Femur (tissue), 1 donor: ENCODE results near the gene HDC.

Source experiments
- DNase-seq: peaks from one replicate; pipeline ENCODE4 v3.0.0-alpha.2; 2017

The HDC gene

GRCh38 chr15:50222181-50222580 lies 43.3 kb downstream of the HDC start:
- DNase-seq = no peak

- no peak for DNase-seq
Observed at GRCh38 chr15:50219820-50220219, 45.7 kb downstream of the HDC start.

- DNase-seq = no peak
Observed at GRCh38 chr15:50218691-50219090, 46.8 kb downstream of the HDC start.

DNA sequence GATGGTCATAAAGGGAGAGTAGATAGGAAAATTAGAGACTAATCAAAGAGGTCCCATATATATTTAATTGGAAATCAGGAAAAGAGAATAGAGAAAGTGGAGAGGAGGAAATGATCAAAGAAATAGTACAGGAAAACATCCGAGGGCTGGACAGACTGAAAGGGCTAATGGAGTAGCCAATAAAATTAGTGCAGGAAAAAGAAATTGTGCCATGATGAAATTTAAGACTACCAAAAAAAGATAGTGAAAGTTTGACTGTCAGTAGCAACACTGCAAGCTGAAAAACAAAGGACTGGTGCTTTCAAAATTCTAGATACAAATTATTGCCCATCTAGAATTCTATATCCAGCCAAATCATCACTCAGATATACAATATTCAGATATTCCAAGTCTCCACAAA lies 47.2 kb downstream of the HDC start:
- no peak for DNase-seq

DNA sequence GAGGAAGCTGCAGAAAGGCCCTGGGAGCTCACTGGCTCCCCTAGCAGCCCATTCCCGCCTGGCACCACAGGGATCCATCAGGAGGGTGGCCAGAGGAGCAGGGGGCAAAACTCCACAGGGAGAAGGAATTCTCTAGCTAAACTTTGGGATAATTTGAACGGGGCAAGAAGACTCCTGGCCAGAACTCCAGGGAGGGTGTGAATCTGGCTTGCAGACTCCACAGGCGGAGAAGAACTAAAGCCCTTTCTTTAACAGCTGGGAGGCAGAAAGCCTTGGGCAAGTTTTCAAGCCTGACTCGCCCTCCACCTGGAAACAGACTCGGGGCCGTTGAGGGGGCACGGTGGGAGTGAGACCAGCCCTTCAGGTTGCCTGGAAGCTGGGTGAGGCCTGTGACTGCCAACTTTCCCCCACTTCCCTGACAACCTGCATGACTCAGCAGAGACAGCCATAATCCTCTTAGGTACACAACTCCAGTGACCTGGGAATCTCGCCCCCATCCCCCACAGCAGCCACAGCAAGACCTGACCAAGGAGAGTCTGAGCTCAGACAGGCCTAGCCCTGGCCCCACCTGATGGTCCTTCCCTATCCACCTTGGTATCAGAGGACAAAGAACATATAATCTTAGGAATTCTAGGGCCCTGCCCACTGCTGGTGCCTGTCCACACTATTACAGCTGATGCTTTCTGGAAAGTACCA lies 54.9 kb downstream of the HDC start:
- no peak for DNase-seq

DNA sequence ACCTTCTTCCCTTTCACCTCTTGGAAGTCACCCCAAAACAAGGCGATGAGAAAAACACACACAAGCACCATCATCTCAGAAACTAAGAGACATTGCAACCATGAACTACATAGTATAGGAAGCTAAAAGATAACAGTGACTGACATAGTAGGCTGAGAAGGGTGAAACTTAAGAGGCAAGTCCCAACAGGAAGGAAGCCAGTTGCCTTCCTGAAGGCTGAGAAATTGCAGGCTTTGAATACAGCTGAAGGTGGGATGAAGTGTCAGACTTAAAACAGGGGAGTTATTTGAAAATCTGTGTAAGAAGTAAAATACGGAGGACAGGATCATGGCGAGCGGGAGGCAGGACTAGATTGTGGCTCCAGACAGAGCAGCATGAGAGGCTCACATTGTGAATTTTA lies 55.7 kb downstream of the HDC start:
- DNase-seq = no peak

DNA sequence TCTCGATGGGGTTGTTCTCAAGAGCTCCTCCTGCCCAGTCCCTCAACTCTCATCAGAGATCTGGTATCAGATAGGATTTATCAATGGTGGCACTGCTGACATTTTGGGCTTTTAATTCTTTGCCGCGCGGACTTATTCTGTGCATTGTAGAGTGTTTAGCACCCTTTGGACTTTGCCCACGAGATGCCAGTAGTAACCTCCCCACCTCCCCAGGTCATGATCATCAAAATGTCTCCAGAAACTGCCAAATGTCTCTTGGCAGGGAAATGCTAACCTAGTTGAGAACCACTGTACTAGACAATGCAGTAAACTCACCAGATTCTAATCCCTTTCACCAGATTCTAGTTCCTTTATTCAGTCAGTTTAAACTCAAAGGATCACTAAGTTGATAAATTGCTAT lies 59.5 kb downstream of the HDC start:
- no peak for DNase-seq

DNA sequence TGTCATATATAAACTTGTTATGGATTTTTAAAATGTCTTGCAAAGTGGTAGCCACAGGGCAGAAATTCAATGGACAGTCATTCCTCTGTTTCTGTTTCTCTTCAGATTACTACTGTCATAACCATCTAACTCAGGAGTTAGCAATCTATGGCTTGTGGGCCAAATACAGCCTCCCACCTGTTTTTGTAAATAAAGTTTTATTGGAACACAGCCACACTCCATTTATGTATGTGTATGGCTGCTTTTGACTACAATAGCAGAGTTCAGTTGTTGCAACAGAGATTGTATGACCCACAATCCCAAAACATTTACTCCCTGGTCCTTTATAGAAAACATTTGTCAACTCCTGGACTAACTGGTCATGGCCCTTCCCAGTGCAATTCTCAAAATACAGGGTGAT lies 63.5 kb downstream of the HDC start:
- no peak for DNase-seq

DNA sequence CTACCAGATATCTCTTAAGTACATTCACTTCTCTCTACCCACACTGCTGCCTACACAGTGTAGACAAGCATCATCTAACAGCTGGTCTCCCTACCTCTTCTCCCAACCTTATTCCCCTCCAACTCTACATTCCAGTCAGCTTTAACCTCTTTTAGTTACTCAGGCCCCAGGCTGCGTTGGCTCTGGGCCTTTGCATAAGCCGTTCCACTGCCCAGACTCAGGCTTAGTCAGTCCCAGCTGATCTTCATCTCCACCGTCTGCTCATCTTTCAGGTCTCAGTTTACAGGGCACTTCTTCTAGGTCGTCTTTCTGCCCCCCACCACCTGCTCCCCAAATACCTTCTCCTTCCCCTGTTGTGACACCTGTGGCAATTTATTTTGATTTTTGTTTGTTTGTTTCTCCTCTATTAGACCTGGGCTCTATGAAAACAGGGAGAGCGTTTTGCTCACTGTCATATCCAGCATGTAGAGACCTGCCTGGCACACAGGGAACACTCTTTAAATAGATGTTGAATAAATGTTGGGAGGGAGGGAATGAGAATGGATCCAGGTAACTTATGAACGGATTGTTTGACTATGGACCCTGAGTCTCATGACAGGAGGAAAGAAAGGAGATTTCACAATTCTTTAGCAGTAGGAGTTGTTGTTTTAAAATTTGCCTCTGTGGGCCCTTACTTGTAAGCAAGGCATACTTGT lies 72.5 kb downstream of the HDC start:
- DNase-seq = no peak

DNA sequence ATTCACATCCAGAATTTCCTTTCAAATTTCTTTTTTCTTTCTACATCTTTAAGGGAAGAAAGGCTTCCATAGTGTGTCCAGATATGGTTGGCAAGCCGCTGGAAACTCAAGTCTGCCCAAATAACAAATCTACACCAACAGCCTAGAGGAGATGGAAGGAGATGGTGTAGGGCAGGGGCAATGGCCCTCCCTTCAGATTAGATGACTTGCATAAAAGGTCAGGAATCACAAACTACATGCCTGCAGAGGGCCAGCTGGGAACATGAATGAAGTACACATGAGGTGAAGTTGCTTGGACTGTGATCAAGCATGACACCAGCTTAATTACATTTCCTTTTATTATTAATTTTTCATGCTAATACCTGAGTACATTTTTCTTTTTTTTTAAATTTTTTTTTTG lies 73.4 kb downstream of the HDC start:
- DNase-seq = no peak
